Measurements from ENCODE around the gene FKBP2.
A peak's percentile ranks its signal among the peaks of the same experiment; 100 is the strongest.

FKBP2 gene

DNA sequence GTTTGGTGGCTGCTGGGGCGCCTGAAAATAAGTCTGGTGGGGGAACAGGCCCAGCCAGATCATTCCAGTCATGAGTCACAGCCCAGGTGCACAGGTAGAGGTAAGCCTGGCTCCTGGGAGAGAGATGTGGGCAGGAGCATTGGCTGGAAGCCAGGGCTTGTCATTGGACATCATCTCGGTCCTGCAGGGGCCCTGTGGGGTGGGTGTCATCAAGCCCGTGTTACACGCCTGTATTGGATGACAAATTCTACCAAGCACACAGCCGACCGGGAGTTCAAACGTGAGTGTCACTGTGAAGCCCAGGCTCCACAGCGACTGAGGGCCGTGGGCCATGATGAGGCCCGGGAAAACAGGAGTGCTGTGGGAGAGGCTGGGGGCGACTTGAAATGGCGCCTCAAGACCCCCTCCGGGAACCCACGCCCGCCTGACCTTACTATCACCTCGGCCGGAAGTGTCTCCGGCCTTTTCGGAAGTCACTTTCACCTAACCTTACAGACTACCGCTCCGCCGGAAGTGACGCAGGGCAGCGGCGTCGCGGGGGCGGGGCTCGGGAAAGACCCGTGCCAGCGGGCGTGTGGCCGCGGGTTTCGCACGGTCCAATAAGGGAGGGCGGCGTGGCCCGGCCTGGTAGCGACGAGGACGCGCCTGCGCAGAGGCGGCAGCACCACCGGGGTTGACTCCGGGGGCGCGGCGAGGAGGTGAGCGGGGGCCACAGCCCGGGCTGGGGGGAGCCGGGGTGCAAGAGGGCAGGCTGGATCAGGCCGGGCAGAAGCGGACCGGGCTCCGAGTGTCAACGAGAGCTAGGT lies at the start of gene FKBP2:
TSS of gene FKBP2 (plus strand) at position 661 of the 806 bp plus-strand sequence. CDS start 1,293 bp downstream, outside the sequence.
- peak; percentile 82 for DNase-seq

DNA sequence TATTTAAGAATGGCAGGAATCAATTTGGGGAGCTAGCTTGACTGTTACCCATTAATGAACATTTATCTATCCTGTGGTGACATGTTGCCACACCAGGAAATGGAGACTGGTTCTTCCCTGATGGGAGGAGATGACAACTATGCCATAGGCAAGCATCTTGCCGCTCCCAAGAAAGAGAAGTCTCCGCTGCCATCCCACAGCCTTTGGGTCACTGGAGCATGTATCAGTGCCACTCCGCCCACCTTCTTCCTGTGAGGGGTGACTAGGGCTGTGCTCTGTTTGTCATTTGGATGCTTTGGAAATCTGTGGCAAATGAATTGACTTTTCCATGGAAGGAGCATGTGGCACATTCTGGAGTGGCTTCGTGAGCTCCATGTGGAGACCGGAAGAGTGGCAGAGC lies 48.5 kb upstream of the FKBP2 start:
- no peak for DNase-seq

DNA sequence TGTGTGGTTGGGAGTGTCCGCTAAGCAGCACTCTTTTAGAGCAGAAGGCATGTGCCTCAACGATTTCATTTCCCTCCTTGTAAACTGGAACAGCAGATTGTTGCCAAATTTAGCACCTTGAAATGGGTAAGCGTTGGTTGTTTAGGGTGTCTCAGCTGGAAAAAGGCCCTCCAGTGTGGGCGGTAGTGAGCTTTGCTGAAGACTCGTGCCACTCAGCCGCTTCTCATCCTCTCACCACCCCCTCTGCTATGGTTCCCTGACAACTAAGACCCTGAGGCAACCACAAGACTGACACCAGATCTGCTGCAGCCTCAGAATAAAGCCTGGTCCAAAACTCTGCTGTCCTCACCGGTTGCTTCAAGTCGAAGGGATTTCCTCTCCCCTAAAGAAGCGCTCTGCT lies 44.3 kb upstream of the FKBP2 start:
- DNase-seq, result no peak

DNA sequence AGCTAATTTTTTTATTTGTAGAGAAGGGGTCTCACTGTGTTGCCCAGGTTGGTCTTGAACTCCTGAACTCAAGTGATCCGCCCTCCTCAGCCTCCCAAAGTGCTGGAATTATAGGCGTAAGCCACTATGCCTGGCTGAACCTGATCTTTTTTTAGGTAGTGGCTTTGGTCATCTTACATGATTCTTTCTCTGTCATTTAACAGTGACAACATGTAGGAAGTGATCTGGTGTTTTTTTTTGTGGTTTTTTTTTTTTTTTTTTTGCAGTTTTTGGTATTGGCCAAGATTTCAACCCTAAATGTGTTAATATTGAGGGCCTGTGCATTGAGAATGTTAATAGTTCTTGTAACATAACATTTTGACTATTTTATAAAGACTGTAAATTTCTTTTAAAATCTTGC lies 42.4 kb upstream of the FKBP2 start:
- DNase-seq, result no peak

DNA sequence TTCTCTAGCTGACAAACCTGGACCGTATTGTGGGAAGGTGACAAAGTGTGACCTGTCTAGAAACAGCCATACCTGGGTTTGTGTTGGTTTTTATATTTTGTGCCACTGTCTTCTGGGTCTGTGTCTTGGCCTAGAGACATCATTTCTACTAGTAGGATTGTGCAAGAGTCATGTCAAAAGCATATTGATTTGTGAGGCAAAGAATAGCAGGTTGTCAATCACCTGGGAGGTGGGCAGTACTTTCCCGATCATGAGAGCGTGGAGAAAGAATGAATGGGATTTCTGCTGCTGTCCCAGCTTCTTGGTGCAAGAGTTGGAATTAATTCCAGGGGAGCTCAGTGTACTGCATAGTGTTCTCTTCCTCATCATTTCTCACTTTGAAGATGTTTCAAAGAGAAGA lies 39.4 kb upstream of the FKBP2 start:
- DNase-seq, result no peak

DNA sequence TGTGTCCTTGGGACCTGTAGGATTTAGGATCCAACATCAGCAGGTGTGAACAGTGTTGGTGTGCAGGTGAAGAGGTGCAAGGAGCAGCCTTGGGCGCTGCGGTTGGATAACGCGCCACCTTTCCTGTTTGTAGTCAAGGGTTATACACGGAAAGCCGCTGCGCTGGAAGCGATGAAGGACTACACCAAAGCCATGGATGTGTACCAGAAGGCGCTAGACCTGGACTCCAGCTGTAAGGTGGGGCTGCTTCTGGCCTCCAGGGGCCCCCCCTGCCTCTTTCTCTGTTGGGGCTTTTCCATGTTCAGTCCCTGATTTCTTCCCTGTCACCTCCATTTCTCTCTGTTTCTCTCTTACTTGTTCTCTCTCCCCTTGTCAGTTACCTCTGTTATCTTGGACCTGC lies 37.9 kb upstream of the FKBP2 start:
- no peak for DNase-seq

DNA sequence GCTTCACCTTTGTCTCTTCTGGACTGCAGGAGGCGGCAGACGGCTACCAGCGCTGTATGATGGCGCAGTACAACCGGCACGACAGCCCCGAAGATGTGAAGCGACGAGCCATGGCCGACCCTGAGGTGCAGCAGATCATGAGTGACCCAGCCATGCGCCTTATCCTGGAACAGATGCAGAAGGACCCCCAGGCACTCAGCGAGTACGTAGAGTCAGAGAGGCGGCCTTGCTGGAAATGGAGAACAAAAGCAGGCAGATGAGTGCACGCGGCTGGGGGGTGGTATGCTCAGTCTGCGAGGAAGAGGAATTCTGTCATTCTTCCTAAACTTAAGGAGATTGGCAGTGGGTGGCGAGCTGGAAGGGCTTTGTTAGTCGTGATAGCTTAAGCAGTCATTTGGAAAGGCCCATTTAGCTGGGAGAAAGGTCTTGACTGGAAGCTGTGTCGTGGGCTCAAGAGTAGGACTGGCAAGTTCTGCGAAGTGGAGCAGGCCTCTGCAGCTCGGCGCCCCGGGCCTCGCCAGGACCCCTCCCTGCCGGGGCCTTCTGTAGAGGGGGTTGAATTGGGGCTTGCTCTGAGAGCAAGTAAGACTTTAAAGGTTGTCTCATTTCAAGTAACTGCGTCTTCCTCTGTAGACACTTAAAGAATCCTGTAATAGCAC lies 37.3 kb upstream of the FKBP2 start:
- no peak for DNase-seq

DNA sequence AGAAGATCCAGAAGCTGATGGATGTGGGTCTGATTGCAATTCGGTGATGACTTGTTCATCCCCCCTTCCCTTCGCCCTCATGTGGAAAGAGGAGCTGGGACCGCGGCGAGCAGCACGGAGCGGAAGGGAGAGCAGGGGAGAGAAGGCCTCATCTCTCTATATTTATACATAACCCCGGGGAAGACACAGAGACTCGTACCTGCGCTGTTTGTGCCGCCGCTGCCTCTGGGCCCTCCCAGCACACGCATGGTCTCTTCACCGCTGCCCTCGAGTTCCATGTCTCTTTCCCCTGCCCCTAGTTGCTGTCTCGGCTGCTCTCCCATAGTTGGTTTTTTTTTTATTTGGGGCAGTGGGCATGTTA lies 36.8 kb upstream of the FKBP2 start:
- no peak for DNase-seq

DNA sequence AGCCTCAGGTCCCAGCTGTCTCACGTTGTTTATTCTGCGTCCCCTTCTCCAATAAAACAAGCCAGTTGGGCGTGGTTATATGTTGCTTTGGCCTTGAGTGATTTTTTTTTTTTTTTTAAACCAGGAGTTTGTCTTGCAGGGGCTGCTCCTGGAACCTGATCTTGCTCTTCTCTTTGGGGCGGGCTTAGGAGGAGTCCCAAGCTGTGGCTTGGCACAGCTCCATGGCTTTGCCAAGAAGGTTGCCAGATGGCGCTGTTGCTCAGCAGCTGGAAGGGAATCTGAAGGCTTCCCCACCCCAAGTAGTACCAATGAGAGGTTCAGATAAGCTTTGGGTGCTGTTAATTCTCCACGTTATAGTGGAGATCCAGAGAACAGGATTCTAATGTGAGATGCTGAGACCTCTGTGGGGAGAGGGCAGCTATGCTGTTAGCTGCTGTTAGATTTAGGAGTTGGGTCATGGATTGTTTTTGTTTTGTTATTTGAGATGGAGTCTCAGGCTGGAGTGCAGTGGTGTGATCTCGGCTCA lies 36.4 kb upstream of the FKBP2 start:
- peak; percentile 88 for DNase-seq

DNA sequence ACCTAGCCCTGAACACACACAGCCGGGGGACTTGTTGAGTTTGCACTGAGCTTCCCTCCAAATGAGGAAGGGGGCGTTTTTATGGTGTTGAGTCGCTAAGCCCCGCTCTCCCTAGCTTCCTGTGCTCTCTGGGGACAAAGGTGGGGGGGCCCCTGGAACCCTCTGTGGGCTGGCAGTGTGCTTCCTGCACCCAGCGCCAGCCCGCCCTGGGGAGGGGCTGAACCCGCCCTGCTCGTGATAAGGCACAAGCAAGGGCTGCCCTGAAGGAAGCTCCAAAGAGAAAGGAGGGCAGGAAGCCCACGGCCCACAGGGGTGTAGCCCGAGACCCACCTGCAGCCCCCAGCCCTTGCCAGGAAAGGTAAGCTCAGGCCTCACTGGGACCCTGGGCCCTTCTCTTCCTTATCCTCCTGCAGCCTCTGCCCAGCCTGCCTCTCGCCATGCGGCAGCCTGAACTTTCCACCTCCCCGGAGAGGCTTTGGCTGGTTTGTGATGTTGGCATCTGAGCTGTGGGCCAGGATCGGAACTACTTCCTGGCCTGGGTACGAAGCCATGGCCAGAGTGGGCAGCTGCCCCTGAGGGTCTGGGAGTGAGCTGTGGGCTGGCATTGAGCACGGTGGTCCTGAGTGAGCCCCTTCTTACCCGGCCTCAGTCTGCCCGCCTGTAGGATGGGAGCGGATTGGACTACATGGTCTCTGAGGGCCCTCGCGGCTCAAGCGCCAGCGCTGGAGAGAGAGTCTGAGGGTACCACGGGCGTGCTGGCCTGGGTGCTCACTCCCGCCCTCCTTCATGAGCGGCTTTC lies 34.2 kb upstream of the FKBP2 start, which contains the start of gene FERMT3:
TSS of gene FERMT3 (plus strand) at position 265 of the 799 bp plus-strand sequence. CDS start 644 bp downstream, outside the sequence.
- DNase-seq, result no peak

DNA sequence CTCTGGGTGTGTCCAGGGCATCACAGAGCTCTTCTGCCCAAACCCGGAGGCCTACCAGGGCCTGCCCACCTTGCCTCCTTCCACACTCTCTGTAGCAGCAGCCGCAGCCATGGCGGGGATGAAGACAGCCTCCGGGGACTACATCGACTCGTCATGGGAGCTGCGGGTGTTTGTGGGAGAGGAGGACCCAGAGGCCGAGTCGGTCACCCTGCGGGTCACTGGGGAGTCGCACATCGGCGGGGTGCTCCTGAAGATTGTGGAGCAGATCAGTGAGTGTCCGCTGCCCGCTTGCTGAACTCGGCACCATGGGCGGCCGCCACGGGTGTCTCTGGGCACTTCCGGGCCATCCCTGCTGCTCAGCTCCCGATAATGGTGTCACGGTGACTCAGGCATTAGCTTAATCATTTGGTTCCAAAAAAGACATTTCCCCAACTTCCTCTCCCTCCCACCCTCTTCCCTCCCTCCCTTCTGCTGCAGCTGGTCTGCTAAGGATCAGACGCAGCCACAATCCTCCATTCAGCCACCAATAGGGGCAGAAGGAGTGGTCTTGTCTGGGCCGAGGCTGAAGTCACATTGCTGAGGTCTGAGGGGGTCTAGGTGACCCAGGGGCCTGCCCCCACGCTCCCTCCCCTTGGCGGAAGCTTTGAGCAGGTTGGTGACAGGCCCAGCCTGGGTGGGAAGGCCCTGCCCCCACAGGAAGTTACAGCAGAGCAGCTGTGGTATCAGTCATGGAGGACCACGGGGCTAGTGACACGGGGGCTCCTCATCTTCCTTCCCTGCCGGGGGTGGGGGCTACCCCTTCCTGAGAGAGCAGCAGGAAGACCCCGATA lies 33.4 kb upstream of the FKBP2 start:
- DNase-seq, result no peak

DNA sequence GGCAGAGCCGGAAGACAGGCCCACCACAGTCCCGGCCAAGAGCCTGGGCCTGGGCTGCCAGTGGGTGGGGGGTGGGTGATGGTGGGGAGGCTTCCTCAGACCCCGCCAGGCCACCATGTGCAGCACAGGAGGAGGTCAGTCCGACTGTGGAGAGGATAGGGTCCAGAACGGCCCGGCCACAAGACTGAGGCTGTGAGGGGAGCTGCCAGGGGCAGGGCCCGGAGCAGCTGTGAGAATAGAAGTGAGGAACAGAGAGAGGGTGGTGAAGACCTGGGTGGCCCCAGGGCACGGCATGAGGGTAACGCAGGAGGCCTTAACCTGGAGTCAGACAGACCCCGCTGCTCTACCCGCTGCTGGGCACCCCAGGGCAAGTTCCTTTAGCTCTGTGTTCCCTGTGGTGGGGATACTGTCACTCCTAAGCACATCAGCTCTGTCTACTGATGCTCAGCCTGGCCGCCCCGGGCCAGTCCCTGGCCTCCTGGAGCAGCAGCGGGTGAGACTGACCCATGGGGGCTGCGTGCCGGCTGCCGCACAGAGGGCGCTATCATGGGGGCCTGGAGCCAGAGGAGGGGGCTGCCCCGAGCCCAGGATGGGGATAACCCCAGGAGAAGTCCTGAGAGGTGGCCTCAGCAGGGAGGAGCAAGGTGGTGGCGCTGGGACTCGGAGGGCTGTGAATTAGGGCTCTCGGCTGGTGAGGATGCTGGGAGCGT lies 32.7 kb upstream of the FKBP2 start:
- DNase-seq, result no peak

DNA sequence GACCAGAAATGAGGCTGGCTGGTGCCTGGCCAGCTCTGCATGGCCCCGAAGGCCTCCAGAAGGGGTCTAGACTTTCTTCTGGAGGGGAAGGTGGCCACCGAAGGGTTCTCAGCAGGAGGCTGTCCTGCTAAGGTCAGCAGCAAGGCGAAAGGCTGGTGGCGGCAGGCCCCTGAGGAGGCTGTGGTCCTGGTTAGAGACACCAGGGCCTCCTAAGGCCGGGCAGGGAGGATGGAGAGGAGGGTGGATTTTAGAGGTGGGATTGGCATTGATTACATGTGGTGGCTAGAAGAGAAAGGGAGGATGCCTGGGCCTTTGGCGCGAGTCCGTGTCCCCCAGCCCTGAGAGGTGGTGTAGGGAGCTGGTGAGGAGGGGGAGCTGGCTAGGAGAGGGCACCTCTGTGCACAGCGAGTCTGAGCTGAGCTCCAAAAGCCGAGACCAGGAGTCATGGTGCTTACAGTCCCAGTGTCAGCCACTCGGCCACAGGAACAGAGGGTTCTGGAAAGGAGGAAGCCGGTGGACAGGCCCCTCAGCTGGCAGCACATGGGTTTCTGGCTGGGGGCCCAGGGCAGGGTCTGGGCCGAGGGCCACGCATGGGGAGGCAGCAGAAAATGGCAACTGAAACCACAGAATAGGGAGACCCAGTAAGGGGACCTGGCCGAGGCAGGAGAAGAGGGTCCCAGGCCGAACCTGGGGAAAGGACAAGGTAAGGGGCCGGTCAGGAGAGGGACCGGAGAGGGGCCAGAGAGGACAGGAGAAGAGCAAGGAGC lies 31.9 kb upstream of the FKBP2 start:
- DNase-seq, result no peak

DNA sequence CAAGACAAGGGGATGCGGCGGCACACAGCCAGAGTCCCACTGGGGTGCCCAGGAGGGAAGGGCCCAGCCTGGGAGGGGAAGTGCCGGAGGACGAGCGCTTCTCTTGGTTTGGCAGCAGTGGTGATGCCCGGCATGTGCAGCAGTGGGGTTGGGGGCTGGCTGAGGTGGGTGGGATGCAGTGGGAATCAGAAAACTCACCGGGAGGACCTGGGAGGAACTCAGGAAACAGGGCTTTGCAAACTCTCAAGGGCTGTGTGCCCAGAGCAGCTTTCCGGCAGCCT lies 31.4 kb upstream of the FKBP2 start:
- no peak for DNase-seq

DNA sequence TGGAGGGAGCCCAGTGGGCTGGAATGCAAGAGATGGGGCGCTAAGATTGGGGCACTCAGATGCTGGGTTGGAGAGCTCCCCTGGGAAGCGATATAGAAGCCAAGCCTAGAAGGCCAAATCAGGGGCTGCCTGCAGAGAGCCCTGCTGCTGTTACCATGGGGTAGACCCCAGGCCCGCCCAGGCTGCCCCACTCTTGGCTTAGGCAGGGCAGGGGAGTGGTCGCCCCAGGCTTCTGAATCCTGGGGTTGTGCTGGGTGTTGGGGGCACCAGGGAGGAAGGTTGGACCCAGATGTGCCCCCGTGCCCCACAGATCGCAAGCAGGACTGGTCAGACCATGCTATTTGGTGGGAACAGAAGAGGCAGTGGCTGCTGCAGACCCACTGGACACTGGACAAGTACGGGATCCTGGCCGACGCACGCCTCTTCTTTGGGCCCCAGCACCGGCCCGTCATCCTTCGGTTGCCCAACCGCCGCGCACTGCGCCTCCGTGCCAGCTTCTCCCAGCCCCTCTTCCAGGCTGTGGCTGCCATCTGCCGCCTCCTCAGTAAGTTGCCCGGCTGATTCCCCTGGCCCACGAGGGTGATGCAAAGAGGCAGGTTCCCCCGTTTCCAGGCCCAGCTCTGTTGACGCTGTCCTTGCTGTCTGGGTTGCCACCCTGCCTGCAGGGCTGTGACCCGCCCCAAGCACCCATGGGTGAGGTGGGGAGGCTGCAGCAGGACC lies 30.4 kb upstream of the FKBP2 start:
- no peak for DNase-seq

DNA sequence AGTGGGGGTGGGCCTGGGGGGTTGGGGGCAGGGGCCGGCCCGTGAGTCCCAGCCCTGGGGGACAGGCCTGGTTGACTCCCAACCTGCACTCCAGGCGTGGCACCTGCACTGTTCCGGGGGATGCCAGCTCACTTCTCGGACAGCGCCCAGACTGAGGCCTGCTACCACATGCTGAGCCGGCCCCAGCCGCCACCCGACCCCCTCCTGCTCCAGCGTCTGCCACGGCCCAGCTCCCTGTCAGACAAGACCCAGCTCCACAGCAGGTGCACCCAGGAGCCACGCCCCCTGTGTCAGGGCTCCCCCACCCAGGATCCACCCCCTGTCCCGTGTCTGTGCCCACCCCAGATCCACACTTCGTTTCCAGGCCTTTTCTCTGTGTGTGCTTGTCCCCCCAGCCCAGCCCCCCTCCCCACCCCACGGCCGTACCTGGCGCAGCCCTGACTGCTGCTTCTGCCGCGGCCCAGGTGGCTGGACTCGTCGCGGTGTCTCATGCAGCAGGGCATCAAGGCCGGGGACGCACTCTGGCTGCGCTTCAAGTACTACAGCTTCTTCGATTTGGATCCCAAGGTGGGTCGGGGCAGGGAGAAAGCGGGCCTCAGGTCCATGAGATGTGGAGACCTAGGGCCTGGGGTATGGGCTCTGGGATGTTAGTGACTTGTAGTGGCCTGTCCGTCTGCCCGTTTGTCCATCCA lies 29.6 kb upstream of the FKBP2 start:
- DNase-seq, result no peak

DNA sequence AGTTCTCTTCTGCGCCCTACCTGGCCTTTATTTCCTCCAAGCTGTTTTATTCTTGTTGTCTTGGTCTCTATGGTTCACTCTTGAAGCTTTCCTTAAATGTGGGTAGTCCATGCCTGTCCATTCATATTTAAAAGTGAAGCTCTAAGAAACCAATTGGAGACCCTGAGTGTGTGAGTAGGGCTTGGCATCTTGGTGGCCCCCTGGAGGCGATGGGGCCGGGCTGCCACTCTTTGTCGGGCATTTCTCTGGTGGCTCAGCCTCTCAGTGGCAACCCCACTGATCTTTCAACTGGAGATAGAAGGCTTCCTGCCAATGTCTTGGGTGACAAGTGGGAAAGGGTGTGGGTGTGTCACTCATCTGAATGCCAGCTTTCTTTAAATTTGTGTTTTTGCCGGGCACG lies 24.0 kb upstream of the FKBP2 start:
- no peak for DNase-seq

DNA sequence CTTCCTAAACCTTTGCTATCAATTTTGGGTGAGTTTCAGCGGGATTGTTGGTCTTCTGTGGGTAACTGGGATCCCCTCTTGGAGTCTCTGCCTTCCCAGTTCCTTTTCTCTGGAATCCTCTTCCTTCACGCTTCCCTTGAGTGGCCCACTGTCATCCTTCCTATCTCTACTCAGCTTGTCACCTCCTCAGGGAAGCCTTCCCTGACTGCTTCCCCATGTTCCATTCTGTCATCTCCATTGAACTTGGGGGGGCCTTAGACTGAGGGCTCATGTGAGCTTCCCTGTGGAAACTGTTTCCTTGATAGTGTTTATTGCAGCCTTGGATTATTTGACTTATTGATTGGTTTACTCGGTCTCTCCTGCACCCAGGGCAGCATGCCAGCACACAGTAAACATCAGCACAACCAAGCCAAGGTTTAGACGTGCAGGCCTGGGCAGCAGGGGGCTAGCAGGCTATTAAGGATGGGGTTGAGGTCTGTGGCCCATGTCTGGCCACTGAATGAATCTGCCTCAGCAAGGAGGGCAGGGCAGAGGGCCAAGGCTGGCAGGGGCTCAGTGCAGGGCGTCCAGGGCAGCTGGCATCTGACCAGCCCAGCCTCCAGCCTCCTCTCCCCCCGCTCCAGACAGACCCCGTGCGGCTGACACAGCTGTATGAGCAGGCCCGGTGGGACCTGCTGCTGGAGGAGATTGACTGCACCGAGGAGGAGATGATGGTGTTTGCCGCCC lies 22.1 kb upstream of the FKBP2 start:
- no peak for DNase-seq

DNA sequence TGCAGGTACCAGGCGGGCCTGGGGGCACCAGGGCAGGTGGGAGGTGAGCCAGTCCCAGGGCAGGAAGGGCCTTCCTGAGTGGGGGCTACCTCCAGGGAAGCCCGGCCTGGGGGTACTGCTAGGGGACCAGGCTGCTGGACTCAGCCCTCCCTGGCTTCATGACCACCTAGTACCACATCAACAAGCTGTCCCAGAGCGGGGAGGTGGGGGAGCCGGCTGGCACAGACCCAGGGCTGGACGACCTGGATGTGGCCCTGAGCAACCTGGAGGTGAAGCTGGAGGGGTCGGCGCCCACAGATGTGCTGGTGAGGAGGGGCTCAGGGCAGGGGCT lies 21.6 kb upstream of the FKBP2 start:
- DNase-seq, result no peak

Measured in NCI-H2029 treated with DMSO at 0.1 percent for 48 hours (cell line).